Astrocyte (in vitro differentiated cells and primary cell): ENCODE measurements around the gene CAMK2D.

Experiments
- CTCF ChIP-seq: IDR thresholded peaks from 2 replicates; pipeline ENCODE4 v1.5.1; 2011; ENCODE audit warnings: low read depth, mild to moderate bottlenecking, inconsistent platforms, low read length, moderate library complexity; ENCODE audit not compliant: insufficient read depth
- EZH2 ChIP-seq: IDR thresholded peaks from 2 replicates; pipeline ENCODE4 v1.6.1; 2012; ENCODE audit warnings: mild to moderate bottlenecking, low read length, inconsistent platforms; ENCODE audit not compliant: insufficient read depth

- TF ChIP-seq CTCF (no peak), EZH2 (no peak)
These were observed 324.4 kb downstream of the CAMK2D start for GRCh38 chr4:113437129-113437528.
